ENCODE results near the gene PIK3R5. TPM values are rescaled to one million over a fixed set of nuclear protein-coding genes. Genes with fewer than 3 reads are reported as not detected.

Gene PIK3R5
- polyA plus RNA-seq, 3 donors from 2014 or later, result 26.7 to 90.9 (median 28.9) TPM

- H3K9me3 Mint-ChIP-seq, result no peaks in the 10 kb centered on the region
- peaks cover 40 to 46% of the 10 kb centered on the region in 2 donors for H3K4me1 Mint-ChIP-seq
- H3K4me3 Mint-ChIP-seq, result peak overlapping the region in 2 of 5 donors; percentile 34 to 73
- peak overlapping the region in 5 of 6 donors; percentile 0 to 35 (median 22) for H3K27ac Mint-ChIP-seq
- H3K27me3 Mint-ChIP-seq (ENCODE audit: low read depth in 3 of 3), result peaks cover 2 to 13% (median 2%) of the 10 kb centered on the region in 3 donors
- H3K36me3 Mint-ChIP-seq, result no peaks in the 10 kb centered on the region
- no peak for DNase-seq
Measured at GRCh38 chr17:8869114-8869815, 96.2 kb downstream of the PIK3R5 start.

- no peaks in the 10 kb centered on the region for H3K36me3 Mint-ChIP-seq
- no peak for DNase-seq
- peaks cover 38 to 46% of the 10 kb centered on the region in 2 donors for H3K4me1 Mint-ChIP-seq
- H3K4me3 Mint-ChIP-seq, result peak overlapping the region; percentile 8 to 83 (median 34)
- peaks cover 2 to 13% (median 2%) of the 10 kb centered on the region in 3 donors for H3K27me3 Mint-ChIP-seq (ENCODE audit: low read depth in 3 of 3)
- peak overlapping the region in 4 of 6 donors; percentile 0 to 48 (median 36) for H3K27ac Mint-ChIP-seq
- no peaks in the 10 kb centered on the region for H3K9me3 Mint-ChIP-seq
Measured at GRCh38 chr17:8868529-8868951, 97.0 kb downstream of the PIK3R5 start.

- peak overlapping the region; percentile 19 to 88 (median 80) for H3K4me3 Mint-ChIP-seq
- H3K27me3 Mint-ChIP-seq (ENCODE audit: low read depth in 3 of 3), result peaks cover 2 to 9% (median 2%) of the 10 kb centered on the region in 3 donors
- DNase-seq, result no peak
- peaks cover 36 to 46% of the 10 kb centered on the region in 2 donors for H3K4me1 Mint-ChIP-seq
- H3K9me3 Mint-ChIP-seq, result no peaks in the 10 kb centered on the region
- peak overlapping the region in 5 of 6 donors; percentile 0 to 51 (median 30) for H3K27ac Mint-ChIP-seq
- no peaks in the 10 kb centered on the region for H3K36me3 Mint-ChIP-seq
Measured at GRCh38 chr17:8868092-8868491, 97.4 kb downstream of the PIK3R5 start.

DNA sequence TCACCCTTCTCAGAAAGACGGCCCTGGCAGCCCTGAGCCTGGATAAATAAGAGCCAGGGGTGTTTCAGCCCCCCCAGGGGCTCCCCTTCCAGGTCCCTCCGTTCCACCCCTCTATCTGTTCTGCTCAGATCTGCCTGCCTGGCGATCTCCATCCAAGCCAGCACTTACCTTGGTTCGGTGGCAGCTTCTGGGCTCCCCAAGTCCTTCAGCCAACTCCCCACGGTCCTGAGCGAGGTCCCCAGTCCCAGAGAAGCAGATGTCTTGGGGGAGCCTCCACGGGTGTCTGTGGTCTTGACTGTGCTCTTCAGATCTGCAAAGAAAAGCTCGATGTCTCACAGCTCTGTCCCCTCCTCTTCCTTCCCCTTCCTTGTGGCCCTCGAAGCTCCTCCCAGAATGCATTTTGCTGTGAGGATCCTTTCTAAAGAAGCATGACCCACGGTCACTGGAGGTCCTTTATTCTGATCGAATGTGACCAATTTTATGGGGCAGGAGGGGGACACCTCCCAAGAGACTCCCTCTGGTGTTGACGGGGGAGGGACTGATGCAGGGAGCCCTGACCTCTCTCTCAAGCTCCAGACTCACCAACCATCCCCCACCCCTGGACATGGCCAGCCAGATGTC, 98.0 kb downstream of the PIK3R5 start, which contains the start of gene PIK3R6:
Gene PIK3R6 (minus strand): TSS at position 314 of the 621 bp plus-strand sequence. CDS start 17,880 bp downstream, outside the sequence.
- Mint-ChIP-seq H3K4me3 (peak within 1 kb of the TSS; percentile 75 to 88 (median 80)), H3K27me3 (ENCODE audit: low read depth in 3 of 3) (peaks cover under 1 to 6% (median under 1%) of the 10 kb centered on the region in 3 donors), H3K36me3 (no peaks in the 10 kb centered on the region), H3K9me3 (no peaks in the 10 kb centered on the region), H3K4me1 (peaks cover 37 to 50% of the 10 kb centered on the region in 2 donors), H3K27ac (peak within 1 kb of the TSS; percentile 30 to 90 (median 78))
- peak in 1 of 3 donors; percentile 25 for DNase-seq

DNA sequence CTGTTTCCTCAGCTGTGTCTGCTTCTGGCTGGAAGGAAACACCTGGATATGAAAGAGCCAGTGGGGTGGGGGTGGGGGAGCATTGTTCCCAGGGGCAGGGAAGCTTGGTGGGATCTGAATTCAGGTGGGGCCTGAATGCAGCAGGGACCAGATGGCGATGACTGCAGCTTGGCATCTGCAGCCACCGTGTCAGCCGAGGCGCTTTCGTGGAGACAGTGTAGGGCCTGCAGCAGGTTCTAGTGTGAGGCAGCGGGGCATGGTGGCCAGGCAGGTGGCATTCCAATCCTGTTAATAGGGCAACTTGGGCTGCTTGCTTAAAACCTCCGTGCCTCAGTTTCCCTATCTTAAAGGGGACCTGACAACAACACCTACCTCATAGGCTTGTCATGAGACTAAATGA, 99.7 kb downstream of the PIK3R5 start:
- Mint-ChIP-seq H3K4me3 (no peak overlapping the region), H3K36me3 (no peaks in the 10 kb centered on the region), H3K9me3 (no peaks in the 10 kb centered on the region), H3K4me1 (peaks cover 48 to 64% of the 10 kb centered on the region in 2 donors), H3K27ac (no peak overlapping the region), H3K27me3 (ENCODE audit: low read depth in 3 of 3) (peaks cover 0 to 4% (median 0%) of the 10 kb centered on the region in 3 donors)
- DNase-seq, result no peak

- Mint-ChIP-seq H3K27me3 (ENCODE audit: low read depth in 3 of 3) (peaks cover 0 to 4% (median 0%) of the 10 kb centered on the region in 3 donors), H3K9me3 (no peaks in the 10 kb centered on the region), H3K36me3 (no peaks in the 10 kb centered on the region), H3K4me3 (no peak overlapping the region), H3K27ac (no peak overlapping the region), H3K4me1 (peaks cover 48 to 60% of the 10 kb centered on the region in 2 donors)
- no peak for DNase-seq
Measured at GRCh38 chr17:8865385-8865784, 100.1 kb downstream of the PIK3R5 start.

- Mint-ChIP-seq H3K9me3 (no peaks in the 10 kb centered on the region), H3K4me3 (peak overlapping the region in 1 of 5 donors; percentile 9), H3K4me1 (peaks cover 32 to 38% of the 10 kb centered on the region in 2 donors), H3K27me3 (ENCODE audit: low read depth in 3 of 3) (peaks cover 0 to 1% (median 0%) of the 10 kb centered on the region in 3 donors), H3K27ac (peak overlapping the region in 3 of 6 donors; percentile 5 to 57 (median 46)), H3K36me3 (peaks cover 0 to 4% (median 3%) of the 10 kb centered on the region in 3 donors)
- DNase-seq, result no peak
Measured at GRCh38 chr17:8862213-8863056, 103.1 kb downstream of the PIK3R5 start.

DNA sequence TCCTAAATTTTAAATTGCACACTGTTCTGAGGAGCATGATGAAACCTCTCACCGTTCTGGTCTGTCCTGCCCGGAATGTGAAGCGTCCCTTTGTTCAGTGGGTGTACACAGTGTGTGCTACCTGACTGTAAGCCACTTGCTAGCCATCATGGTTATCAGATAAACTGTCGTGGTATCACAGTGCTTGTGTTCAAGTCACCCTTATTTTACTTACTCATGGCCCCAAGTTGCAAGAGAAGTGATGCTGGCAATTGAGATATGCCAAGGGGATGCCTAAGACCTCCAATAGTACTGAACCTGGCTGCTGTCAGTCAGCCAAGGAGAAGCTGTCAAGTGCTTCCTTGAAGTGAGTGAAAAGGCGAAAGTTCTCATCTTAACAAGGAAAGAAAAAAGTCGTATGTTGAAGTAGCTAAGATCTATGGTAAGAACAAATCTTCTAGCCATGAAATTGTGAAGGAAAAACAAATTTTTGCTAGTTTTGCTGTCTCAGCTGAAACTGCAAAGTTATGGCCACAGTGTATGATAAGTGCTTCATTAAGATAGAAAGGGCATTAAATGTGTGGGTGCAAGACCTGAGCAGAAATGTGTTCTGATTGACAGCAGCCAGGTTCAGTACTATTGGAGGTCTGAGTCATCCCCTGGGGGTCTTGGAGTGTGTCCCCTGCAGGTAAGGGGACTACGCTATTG, 103.9 kb downstream of the PIK3R5 start:
- Mint-ChIP-seq H3K36me3 (peaks cover 0 to 4% (median 3%) of the 10 kb centered on the region in 3 donors), H3K9me3 (no peaks in the 10 kb centered on the region), H3K27me3 (ENCODE audit: low read depth in 3 of 3) (no peaks in the 10 kb centered on the region), H3K27ac (peak overlapping the region in 4 of 6 donors; percentile 33 to 81 (median 64)), H3K4me3 (peak overlapping the region; percentile 46 to 77 (median 56)), H3K4me1 (peaks cover 27 to 38% of the 10 kb centered on the region in 2 donors)
- no peak for DNase-seq

GRCh38 chr17:8859804-8860430, 105.6 kb downstream of the PIK3R5 start:
- no peak for DNase-seq
- Mint-ChIP-seq H3K27ac (no peak overlapping the region), H3K4me3 (peak overlapping the region in 1 of 5 donors; percentile 10), H3K27me3 (ENCODE audit: low read depth in 3 of 3) (no peaks in the 10 kb centered on the region), H3K9me3 (no peaks in the 10 kb centered on the region), H3K4me1 (peaks cover 25 to 39% of the 10 kb centered on the region in 2 donors), H3K36me3 (peaks cover 0 to 4% (median 3%) of the 10 kb centered on the region in 3 donors)

- no peak for DNase-seq
Measured at GRCh38 chr17:8859027-8859803, 106.3 kb downstream of the PIK3R5 start.

GRCh38 chr17:8857919-8858318, 107.6 kb downstream of the PIK3R5 start:
- H3K4me1 Mint-ChIP-seq, result peaks cover 25 to 39% of the 10 kb centered on the region in 2 donors
- no peaks in the 10 kb centered on the region for H3K9me3 Mint-ChIP-seq
- peak in 1 of 3 donors; percentile 28 for DNase-seq
- peaks cover 0 to 2% (median 0%) of the 10 kb centered on the region in 3 donors for H3K27me3 Mint-ChIP-seq (ENCODE audit: low read depth in 3 of 3)
- peak overlapping the region in 4 of 5 donors; percentile 62 to 87 (median 74) for H3K4me3 Mint-ChIP-seq
- peaks cover 0 to 4% (median 3%) of the 10 kb centered on the region in 3 donors for H3K36me3 Mint-ChIP-seq
- H3K27ac Mint-ChIP-seq, result peak overlapping the region in 1 of 6 donors; percentile 77

More at GRCh38 chr17:8859027-8859803, 106.3 kb downstream of the PIK3R5 start:
- H3K4me1 Mint-ChIP-seq, result peaks cover 25 to 39% of the 10 kb centered on the region in 2 donors
- H3K36me3 Mint-ChIP-seq, result peaks cover 0 to 4% (median 3%) of the 10 kb centered on the region in 3 donors
- H3K9me3 Mint-ChIP-seq, result no peaks in the 10 kb centered on the region
- H3K27ac Mint-ChIP-seq, result peak overlapping the region in 1 of 6 donors; percentile 53
- H3K4me3 Mint-ChIP-seq, result no peak overlapping the region
- H3K27me3 Mint-ChIP-seq (ENCODE audit: low read depth in 3 of 3), result peaks cover 0 to 1% (median 0%) of the 10 kb centered on the region in 3 donors
